Caco-2 (cell line): ENCODE measurements around the gene CYB5RL. TPM values are rescaled to one million over a fixed set of nuclear protein-coding genes. Genes with fewer than 3 reads are reported as not detected.

ENCODE experiments used
- BruUV-seq: library from RNA; stranded (reverse); fragments of 400-500 nt; replicated peaks from 2 replicates; lab custom pipeline; 2021; lab: Mats Ljungman, UMichigan
- CTCF ChIA-PET: fragments of 300-600 bp; sonication (Branson Sonifier 250); formaldehyde crosslinking; loops from one replicate; lab custom pipeline; 2022; ENCODE audit warnings: antibody characterized with exemption; lab: Charles Lee
- POLR2A ChIA-PET: fragments of 300-600 bp; sonication (Branson Sonifier 250); formaldehyde crosslinking; loops from one replicate; lab custom pipeline; 2022; ENCODE audit warnings: antibody characterized with exemption; lab: Charles Lee
- DNase-seq, 2 experiments: peaks; one replicate each; pipeline versions ENCODE4 v3.0.0 to v3.0.0-alpha.2; 2020 to 2022
- H3K27me3 ChIP-seq: replicated peaks from 2 replicates; pipeline ENCODE4 v1.6.0; 2011; ENCODE audit warnings: low read length; ENCODE audit not compliant: control insufficient read depth, insufficient read depth
- H3K36me3 ChIP-seq: 2 replicates; pipeline ENCODE4 v1.5.1; 2011; ENCODE audit warnings: low read length; ENCODE audit not compliant: control insufficient read depth, insufficient read depth
- H3K4me1 ChIP-seq: fragments of 250-450 bp; sonication (Bioruptor Pico); 2 replicates; pipeline ENCODE4 v1.5.1; 2020; ENCODE audit warnings: mild to moderate bottlenecking
- H3K4me3 ChIP-seq: 2 replicates; pipeline ENCODE4 v1.5.1; 2011; ENCODE audit warnings: low read depth, mild to moderate bottlenecking, control low read depth, low read length
- H3K9me3 ChIP-seq: fragments of 250-450 bp; sonication (Bioruptor Pico); 2 replicates; pipeline ENCODE4 v1.5.1; 2020; ENCODE audit warnings: mild to moderate bottlenecking, moderate library complexity
- H3K27ac Mint-ChIP-seq: one replicate; pipeline ENCODE4 v1.8.0; 2022; ENCODE audit warnings: mixed read lengths; ENCODE audit not compliant: unreplicated experiment
- H3K27me3 Mint-ChIP-seq: one replicate; pipeline ENCODE4 v1.8.0; 2022; ENCODE audit warnings: mixed read lengths; ENCODE audit not compliant: insufficient read depth, unreplicated experiment
- H3K36me3 Mint-ChIP-seq: one replicate; pipeline ENCODE4 v1.8.0; 2022; ENCODE audit warnings: mild to moderate bottlenecking, mixed read lengths; ENCODE audit not compliant: insufficient read depth, unreplicated experiment
- H3K4me1 Mint-ChIP-seq: one replicate; pipeline ENCODE4 v1.8.0; 2022; ENCODE audit warnings: low read depth, mixed read lengths; ENCODE audit not compliant: unreplicated experiment
- H3K4me3 Mint-ChIP-seq: one replicate; pipeline ENCODE4 v1.8.0; 2022; ENCODE audit warnings: mild to moderate bottlenecking, moderate library complexity, mixed read lengths; ENCODE audit not compliant: unreplicated experiment
- H3K9me3 Mint-ChIP-seq: one replicate; pipeline ENCODE4 v1.8.0; 2022; ENCODE audit warnings: mixed read lengths; ENCODE audit not compliant: unreplicated experiment
- CTCF ChIP-seq, 2 experiments: fragments of 200-600 bp in 1 of 2; IDR thresholded peaks; 1 replicate in 1 of 2; 2 replicates in 1 of 2; pipeline versions ENCODE4 v1.5.1 to v1.8.0; 2011 to 2022; ENCODE audit warnings: antibody characterized with exemption in 1 of 2, control low read depth in 1 of 2, inconsistent platforms in 1 of 2, low read depth in 1 of 2, low read length in 1 of 2, mild to moderate bottlenecking in 1 of 2, moderate library complexity in 1 of 2; ENCODE audit not compliant: insufficient read depth in 1 of 2, severe bottlenecking in 1 of 2, unreplicated experiment in 1 of 2
- intact Hi-C: fragments of 100-400 bp; cut with micrococcal nuclease; formaldehyde crosslinking; loops from one replicate; pipeline ENCODE4 v1.10.0; 2022; ENCODE audit not compliant: unreplicated experiment
- total RNA-seq: library from RNA; stranded (reverse); gene quantifications from 2 replicates; pipeline ENCODE4 v1.2.3, GENCODE V29; 2022

CYB5RL gene
- total RNA-seq, 1 experiment from 2014 or later = 10.0 TPM

- Mint-ChIP-seq H3K36me3 (no peaks in the 10 kb centered on the region), H3K4me3 (no peak overlapping the region), H3K4me1 (no peaks in the 10 kb centered on the region), H3K9me3 (no peaks in the 10 kb centered on the region), H3K27ac (no peak overlapping the region), H3K27me3 (no peaks in the 10 kb centered on the region)
- POLR2A ChIA-PET = no interaction called here
- BruUV-seq = no TSS peak
- Histone ChIP-seq H3K9me3 (no peaks in the 10 kb centered on the region), H3K4me3 (no peak overlapping the region), H3K4me1 (no peaks in the 10 kb centered on the region), H3K27me3 (no peaks in the 10 kb centered on the region), H3K36me3 (no peaks in the 10 kb centered on the region)
- TF ChIP-seq CTCF (IDR thresholded peaks at IDR 0.05; ENCODE audit: insufficient read depth in 1 of 2, low read depth in 1 of 2, low read length in 1 of 2, severe bottlenecking in 1 of 2, unreplicated experiment in 1 of 2) = no peak
- CTCF ChIA-PET = no interaction called here
- no peak for DNase-seq
- intact Hi-C loops = no loop called here
These were observed 23.1 kb downstream of the CYB5RL start for GRCh38 chr1:54176621-54177327.

DNA sequence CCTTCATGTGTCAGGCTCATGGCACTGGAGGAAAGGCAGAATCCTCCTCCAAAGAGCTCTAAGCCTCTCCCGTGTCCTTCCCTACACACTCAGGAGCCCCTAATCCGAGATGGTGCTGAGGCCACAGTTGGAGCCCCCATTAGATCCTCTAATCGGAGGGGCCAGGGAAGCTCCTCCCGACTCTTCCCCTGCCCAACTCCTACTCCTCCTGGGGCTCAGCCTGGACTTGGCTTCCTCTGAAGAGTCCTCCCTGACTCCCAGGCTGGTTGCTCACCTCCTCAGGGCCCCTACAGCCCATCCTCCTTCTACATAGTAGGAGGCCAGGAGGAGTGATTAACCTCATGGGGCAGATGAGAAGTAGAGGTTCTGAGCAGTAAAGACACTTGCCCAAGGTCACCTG, 25.7 kb downstream of the CYB5RL start:
- intact Hi-C loops = no loop called here
- H3K27me3 ChIP-seq = no peaks in the 10 kb centered on the region
- DNase-seq = no peak
- Mint-ChIP-seq H3K27ac (no peak overlapping the region), H3K4me1 (no peaks in the 10 kb centered on the region), H3K36me3 (no peaks in the 10 kb centered on the region), H3K4me3 (no peak overlapping the region), H3K9me3 (no peaks in the 10 kb centered on the region), H3K27me3 (no peaks in the 10 kb centered on the region)
- H3K4me3 ChIP-seq = no peak overlapping the region
- H3K9me3 ChIP-seq = no peaks in the 10 kb centered on the region
- ChIA-PET CTCF (interaction anchor here (1.0 kb wide), 1 partner anchor 9 kb away, joined by 3 read pairs; no protein-coding TSS in a partner anchor), POLR2A (no interaction called here)
- H3K4me1 ChIP-seq = no peaks in the 10 kb centered on the region
- no peak for TF ChIP-seq CTCF (IDR thresholded peaks at IDR 0.05; ENCODE audit: insufficient read depth in 1 of 2, low read depth in 1 of 2, low read length in 1 of 2, severe bottlenecking in 1 of 2, unreplicated experiment in 1 of 2)
- BruUV-seq = no TSS peak
- H3K36me3 ChIP-seq = no peaks in the 10 kb centered on the region

DNA sequence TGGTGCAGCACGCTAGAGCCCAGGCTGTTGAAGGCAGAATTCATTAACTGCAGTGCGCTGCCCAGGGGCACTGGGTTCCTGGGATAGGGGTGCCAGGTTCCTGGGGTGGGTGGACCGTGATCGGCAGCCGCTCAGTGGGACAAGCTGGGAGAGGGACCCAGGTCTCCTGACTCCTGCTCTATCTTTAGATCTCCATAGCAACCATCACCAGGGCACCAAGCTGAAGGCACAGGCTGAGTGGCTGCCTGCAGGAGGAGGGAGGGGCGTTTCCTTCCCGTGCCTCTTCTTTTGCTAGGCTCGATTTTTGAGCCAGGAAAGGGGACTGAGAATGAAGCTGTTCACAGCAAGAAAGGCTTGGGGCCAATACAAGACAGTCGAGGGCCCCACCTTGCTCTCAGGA, 26.1 kb downstream of the CYB5RL start:
- Mint-ChIP-seq H3K9me3 (no peaks in the 10 kb centered on the region), H3K36me3 (no peaks in the 10 kb centered on the region), H3K4me1 (no peaks in the 10 kb centered on the region), H3K27me3 (no peaks in the 10 kb centered on the region), H3K4me3 (no peak overlapping the region), H3K27ac (no peak overlapping the region)
- TF ChIP-seq CTCF (IDR thresholded peaks at IDR 0.05; ENCODE audit: insufficient read depth in 1 of 2, low read depth in 1 of 2, low read length in 1 of 2, severe bottlenecking in 1 of 2, unreplicated experiment in 1 of 2) = no peak
- CTCF ChIA-PET = interaction anchor here (1.0 kb wide), 1 partner anchor 9 kb away, joined by 3 read pairs; no protein-coding TSS in a partner anchor
- no TSS peak for BruUV-seq
- DNase-seq = no peak
- no peaks in the 10 kb centered on the region for H3K9me3 ChIP-seq
- H3K27me3 ChIP-seq = no peaks in the 10 kb centered on the region
- POLR2A ChIA-PET = no interaction called here
- no peak overlapping the region for H3K4me3 ChIP-seq
- intact Hi-C loops = no loop called here
- H3K36me3 ChIP-seq = no peaks in the 10 kb centered on the region
- H3K4me1 ChIP-seq = no peaks in the 10 kb centered on the region
